HG02981 (cell line): Measurements from ENCODE around the gene SNED1.

ENCODE experiments used
- ATAC-seq: cut with Tn5 transposase; IDR thresholded peaks from one replicate; pipeline ENCODE4 v1.9.1; 2021; ENCODE audit warnings: mild to moderate bottlenecking, moderate library complexity; ENCODE audit not compliant: unreplicated experiment

SNED1 gene

DNA sequence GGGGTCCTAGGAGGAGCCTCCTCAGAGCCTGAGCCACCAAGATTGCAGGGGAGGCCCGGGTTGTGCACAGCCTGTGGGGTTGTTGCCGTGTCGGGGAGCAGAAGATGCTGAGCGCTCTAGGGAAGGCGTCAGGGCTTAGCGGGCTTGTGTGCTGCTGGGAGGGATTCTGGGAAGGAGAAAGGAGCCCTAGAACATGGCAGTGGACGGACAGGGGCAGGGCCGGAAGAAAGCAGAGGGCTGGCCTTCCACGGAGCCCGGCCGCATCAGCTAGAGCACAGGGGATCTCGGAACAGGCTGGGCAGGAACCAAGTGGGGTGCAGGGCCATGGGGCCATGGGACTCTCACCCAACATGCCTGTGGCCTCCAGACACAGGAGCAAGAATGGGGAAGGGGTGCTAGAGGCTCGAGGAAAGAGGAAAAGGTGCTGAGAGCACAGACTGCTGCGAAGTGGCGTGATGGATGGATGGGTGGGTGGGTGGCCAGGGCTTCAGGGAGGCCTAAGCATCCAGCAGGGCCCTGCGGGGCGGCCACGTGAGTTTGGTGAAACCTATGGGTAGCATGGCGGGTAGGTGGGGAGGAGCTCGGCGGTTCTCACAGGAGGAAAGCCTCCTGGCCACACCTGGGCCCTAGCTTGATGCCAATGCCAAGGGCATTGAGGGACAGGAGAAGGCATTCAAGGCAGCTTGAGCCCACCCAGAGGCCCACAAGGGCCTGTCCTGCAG lies 67.9 kb downstream of the SNED1 start:
- ATAC-seq: no peak

DNA sequence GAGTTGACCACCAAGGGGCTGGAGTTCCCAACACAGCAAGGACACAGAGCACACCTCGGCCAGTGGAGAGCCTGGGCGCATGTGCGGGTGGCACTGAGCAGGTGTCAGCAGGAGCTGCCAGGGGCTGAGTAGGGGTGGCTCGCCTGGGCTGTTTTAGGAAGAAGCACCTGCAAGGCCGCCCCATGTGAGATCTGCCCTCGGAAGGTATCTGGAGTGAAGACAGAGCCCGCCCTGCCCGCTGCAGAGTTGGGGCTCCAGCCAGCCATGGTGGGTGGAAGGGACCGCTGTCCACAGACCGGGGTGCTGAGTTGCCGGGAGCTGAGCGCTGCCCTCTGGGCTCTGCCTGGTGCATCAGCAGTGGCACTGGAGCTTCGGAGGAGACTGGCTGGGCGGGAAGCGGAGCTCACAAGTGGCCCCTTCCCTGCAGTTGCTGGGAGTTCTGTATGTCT lies 68.5 kb downstream of the SNED1 start:
- ATAC-seq: no peak

DNA sequence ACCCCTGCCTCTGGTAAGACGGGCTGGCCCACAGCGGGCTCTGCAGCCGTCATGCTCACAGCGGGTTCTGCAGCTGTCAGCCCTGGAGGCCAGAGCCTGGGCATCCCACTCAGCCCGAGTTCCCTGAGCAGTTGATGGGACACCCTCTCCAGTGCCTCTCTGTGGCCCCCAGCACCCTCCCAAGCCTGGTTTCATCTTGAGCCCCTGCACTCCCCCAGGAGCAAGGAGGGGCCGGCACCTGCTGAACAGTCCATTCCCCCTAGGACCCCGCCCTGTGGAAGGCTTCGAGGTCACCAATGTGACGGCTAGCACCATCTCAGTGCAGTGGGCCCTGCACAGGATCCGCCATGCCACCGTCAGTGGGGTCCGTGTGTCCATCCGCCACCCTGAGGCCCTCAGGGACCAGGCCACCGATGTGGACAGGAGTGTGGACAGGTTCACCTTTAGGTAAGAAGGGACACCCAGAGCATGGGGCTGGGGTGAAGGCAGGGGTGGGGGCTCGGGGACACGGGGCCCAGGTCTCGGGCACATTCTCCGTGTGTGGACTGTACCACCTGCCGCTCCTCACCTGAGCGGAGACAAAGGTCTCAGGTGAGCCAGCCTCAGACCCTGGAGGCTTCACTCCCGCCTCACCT lies 69.2 kb downstream of the SNED1 start:
- no peak for ATAC-seq

DNA sequence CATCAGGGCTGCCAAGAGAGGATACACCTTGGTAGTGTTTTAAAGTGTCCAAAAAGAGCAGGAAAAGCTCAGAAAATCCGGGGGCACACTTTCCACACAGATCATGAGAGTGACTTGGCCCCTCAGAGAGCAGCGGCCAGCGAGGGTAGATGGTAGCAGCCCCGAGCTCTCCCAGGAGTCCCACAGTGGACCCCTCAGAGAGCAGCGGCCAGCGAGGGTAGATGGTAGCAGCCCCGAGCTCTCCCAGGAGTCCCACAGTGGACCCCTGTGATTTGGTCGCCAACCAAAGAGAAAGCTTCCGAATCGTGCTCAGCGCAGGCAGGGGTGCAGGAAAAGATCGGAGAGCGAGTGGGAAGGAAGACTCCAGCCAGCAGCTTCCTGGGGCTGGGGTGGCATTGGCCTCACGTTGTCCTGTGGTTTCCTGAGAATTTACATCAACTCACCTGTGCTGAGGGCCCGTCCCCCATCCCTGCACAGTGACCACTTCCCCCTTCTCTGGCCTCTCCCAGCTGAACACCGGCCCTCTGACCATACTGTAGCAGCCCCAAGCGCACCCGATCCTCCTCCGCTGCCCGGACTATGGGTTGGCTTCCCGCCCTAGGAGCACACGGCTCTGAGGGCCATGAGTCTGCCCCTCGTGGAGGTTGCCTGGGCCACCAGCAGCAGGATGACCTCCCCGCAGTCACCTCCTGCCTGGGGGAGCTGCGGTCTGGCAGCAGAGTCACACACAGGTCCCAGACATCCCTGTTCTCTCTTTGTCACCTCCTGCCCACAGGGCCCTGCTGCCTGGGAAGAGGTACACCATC lies 69.9 kb downstream of the SNED1 start:
- no peak for ATAC-seq

DNA sequence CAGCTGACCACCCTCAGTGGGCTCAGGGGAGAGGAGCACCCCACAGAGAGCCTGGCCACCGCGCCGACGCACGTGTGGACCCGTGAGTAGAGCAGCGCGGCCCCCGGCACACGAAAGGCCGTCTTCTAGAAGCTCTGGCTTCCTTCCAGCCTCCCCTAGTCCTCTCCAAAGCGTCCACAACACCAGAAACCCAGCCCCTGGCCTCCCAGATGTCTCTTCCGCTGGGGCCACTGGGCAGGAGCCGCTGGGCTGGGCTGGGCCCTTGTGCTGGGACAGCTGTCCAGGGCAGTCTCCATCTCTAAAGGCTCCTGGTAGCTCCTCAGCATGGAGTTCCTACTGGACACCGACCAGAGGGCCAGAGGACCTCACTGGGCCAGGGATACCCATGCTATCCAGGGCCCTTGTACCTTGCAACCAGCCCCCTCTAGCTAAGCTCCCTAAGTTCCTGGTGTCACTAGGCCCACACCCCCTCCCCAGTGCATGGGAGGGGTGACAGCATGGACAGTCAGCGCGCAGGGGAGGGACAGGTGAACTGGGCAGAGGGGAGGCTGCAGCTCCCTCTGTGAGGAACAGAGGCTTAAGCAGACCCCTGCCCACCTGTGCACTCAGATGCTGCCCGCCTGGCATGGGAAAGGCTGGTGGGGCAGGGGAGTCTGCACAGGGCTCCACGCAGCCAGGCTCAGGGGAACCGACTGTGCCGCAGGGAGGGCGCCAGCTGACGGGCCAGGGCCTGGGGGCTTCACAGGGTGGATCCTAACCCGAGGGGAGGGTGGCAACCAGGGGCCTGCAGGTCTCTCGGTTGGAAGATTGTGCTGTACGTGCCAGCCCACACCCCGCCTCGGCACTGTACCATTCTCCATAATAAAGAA lies 70.8 kb downstream of the SNED1 start:
- no peak for ATAC-seq

DNA sequence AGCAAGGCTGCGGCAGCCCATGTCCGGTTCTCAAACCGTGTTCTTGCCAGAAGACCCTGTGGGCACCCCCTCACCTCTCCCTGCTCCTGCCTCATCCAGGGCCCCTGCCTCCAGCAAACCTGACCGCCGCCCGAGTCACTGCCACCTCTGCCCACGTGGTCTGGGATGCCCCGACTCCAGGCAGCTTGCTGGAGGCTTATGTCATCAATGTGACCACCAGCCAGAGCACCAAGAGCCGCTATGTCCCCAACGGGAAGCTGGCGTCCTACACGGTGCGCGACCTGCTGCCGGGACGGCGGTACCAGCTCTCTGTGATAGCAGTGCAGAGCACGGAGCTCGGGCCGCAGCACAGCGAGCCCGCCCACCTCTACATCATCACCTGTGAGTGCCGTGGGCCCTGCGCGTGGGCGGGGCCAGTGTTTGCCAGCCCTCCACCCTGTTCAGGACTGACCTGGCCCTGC lies 71.4 kb downstream of the SNED1 start:
- ATAC-seq: no peak

DNA sequence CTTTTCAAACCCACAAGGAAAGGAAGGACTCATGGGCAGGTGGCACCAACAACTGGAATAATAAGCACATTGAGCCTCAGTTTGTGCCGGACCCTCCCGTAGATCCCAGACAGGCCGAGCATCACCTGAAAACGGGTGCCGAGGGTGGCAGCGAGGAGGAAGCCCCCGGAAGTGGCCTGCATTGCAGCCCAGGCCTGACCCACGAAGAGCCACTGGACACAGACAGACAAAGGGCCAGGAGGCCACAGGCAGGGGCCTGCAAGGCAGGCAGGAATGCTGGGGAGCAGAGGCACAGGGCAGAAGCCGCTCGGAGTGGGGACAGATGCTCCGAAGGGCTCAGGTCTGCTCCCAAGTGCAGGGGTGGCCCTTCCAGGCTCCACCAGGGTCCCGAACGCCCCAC lies 71.9 kb downstream of the SNED1 start:
- ATAC-seq: no peak

DNA sequence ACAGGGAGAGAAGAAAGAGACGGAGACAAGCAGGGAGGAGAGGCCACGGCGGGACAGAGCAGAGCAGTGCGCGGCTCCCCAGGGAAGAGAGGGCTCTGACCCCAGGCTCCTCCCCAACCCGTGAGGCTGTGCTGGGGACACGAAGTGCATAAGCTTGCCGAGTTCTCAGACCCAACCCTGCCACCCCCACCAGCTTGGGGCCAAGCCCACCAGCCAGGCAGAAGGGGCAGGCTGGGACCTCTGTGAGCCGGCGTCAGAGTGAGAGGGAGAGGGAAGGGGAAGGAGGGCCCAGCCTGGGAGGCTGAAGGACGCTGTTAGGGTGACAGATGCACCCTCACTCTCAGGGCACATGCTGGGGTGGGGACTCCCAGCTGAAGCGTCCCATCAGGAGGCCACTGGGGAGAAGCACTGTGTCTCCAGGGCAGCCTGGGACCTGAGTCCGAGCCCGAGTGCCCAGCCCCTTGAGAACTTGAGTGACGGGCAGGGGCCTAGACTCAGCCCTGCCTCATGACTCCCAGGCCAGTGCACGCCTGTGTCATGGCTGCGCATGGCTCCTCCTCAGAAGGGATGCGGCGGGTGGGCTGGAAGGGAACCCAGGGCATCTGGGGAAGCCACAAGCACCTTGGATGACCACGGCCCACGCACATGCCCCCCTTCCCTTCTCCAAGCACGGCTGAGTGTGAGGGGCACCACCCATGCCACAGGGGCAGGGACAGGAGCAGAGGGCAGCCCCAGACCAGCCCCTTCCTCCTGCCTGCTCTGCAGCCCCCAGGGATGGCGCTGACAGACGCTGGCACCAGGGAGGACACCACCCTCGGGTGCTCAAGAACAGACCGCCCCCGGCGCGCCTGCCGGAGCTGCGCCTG lies 72.6 kb downstream of the SNED1 start:
- no peak for ATAC-seq

DNA sequence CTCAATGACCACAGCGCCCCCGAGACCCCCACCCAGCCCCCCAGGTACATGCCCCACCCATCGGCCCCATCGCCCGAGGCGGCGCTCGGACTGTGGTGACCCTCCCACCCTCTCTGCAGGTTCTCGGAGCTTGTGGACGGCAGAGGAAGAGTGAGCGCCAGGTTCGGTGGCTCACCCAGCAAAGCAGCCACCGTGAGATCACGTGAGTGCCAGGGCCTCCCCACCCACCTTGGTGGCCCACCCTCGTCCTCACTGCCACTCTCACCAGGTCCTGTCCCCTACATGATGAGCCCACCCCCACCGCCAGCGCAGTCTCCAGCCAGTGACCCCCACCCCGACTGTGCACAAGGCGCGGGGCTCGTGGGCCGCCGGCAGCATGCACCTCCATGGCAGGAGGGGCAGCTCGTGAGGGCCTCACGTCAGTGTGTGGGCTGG lies 73.3 kb downstream of the SNED1 start:
- no peak for ATAC-seq

DNA sequence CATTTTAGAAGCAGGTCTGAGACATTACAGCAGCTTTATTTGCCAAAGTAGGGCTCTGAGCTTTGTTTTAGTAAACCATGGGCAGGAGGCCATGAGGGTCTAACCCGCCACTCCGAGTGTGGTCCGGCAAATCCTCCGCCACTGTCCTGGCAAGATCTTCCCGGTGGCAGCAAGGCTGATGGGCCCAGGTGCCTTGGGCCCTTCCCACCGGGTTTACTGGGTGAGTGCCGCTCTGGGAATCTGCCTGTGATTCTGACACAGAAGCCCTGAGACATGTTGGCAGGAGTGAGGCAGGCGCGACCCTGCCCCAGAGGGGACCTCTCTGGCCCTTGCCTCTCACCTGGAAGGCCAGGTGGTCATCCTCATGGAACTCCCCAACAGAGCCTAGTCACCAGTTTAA lies 73.7 kb downstream of the SNED1 start:
- ATAC-seq: no peak

DNA sequence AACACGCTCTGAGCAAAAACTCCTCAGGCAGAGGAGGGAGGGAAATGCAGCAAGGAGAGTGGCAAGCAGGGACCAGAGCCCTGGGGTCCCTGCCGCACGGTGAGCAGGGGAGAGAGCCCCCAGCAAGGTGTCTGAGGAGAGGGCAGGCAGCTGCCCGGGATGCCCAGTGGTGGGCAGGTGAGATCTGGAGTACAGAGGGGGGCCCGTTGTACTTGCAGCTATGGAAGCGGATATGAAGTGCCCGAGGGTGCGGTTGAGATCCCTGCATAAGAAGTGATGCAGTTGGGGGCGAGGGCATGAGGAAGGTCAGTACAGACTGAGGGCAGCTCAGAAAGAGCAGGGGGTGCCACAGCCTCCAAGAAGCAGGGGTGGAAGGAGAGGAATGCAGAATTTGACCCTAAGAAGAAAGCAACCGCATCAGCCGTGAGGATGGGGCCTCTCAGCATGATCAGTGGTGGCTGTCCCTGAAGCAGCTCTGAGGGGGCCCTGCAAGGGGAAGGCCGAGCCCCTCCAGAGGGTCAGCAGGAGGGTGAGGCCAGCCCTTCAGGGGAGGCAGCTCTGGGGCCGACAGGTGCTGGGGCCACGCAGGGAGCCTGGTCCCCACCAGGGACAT lies 74.2 kb downstream of the SNED1 start:
- no peak for ATAC-seq

DNA sequence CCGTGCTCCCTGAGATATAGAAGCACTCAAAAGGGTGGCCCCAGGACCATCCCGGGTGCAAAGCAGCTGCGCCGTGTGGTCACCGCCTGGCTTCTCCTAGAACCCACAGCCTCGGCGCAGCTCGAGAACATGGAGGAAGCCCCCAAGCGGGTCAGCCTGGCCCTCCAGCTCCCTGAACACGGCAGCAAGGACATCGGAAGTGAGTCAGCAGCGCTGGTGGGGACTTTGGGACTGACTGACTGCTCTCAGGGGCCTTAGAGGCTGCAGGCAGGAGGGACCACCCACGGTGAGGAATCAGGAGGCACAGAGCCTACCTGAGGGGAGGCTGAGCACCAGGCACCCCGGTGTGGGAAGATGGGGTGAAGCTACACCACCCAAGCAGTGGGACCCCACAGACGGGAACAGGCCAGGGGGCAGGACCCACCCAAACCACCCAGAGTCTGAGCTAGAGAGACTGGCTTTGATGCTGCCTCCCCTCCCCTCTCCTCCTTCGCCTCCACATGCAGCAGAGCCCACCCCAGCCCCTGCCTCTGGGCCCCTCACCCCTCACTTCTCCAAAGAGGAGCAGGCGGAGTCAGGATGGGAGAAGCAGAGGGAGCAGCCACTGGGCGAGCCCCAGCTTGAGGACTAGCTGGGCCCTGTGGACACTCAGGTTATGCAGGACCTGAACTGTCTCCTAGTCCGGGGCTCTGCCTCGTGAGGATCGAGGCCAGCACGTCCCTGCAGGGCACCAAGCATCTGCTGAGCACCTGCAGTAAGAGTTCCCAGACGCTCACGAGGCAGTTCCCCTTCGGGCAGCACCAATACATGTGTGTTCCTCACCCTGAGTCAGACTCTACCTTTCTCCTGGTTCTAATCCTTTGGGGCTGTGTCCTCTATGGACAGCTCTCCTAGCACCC lies 75.0 kb downstream of the SNED1 start:
- ATAC-seq: no peak

DNA sequence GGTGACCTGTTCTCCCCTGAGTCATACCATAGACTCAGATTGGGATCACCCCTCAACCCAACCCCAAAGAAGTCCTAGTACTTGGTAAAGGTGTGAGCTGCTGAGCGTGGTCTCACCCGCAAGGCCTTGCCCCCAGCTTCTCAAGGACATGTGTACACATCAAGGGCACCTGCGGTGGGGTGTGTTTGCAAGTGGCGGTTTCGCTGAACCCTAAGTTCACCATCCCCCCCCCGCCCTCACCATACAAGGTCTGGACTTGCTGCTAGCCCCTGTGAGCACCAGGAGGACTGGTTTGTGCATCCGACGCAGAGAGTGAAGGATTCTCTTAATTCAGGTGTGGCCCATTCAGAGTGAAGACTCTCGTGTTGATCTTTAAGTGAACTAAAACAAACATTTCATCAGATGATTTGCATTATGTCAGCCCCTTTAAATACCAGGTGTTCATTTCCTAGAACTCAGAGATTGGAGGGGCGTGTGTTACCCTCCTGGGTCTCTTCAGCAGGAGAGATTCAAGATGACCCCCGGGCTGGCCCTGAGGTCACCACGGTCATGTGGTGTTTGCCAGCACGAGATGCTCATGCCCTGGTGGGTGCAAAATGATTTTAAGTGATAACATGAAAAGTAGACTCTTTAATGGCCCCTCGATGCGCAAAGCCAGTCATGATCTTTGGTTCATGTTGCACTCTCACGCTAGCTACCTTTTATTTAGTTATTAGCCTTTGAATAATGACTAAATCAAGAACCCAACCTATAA lies 75.8 kb downstream of the SNED1 start:
- no peak for ATAC-seq

DNA sequence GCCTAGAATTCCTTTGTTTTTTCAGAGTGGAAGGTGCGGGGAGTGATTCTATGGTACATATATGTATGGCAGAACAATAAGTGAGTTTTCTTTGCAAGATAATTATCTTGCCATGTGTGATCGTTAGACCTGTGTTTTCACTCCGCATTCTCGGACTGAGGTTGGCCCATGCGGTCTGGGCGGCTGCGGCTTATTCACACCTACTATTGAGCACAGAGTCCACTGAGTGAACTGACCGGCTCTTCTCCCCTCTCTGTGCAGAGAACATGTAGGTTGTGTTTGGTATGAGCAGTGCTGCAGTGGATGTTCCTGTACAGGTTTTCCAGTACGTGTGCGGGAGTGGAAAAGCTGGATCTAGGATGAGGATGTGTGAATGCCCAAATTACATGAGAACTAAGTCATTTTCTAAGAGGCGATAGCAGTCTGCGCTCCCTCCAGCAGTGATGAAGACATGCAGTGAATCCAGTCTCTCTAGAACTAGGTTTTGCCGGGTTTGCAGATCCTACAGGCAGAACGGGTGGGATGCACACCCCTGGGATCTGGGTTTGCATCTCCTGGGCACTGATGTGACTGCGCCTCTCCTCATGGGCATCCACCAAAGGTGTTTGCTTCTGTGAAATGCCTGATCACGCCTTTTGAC lies 76.6 kb downstream of the SNED1 start:
- ATAC-seq: no peak

DNA sequence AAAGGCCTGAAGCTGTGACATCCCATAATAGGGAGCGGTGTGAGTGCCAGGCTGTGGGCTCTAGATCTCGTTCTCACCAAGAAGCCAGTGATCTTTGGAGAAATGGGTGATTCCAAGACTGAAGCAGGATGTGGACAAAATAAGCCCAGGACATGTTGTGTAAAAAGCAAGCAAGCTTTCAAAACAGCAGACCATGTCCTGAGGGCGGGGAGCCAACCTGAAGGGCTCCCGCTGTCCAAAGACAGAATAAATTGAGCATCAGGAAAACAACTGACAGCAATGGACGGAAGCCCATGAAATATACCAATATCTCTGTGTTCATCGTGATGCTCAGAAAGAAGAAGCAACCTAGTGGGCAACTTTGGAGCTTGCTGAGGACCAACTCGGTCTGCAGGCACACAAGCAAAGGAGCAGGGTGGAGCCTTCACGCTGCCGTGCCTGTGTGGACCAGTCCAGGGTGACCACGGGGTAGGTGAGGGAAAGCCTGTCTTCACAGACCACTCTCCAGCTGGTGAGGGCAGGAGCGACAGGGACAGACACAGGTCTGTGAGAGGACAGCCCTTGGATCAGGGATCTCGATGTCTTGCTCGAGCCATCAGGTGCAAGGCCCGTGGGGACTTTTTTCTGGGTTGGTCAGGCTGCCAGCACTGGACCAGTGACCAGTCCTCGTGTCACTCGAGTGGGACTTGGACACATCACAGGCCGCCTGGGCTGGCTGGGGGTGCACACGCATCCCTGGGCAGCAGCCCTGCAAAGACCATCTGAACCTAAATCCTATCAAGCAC lies 82.2 kb downstream of the SNED1 start:
- no peak for ATAC-seq

DNA sequence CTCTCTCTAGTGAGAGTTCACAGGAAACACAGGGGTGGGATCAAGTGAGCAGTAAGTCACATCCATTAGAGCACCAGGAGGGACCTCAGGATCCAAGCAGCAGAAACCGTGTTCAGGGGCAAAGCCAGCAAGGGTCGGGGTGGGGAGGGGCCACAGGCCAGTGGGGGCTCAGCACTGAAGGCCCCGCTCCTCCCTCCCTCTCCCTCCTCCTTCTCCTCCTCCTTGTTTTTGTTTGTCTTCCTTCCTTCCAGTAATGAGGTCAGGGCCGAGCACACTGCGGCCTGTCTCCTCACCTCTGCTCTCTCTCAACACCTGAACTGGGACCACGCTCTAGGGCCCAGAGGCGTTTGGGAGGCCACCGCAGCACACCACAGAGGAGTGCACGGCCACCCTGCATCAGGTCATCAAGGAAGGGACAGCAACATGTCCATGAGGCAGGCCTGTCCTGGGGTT lies 82.8 kb downstream of the SNED1 start:
- ATAC-seq: no peak
